HG03280 (cell line): ENCODE measurements around the gene LYVE1.
"Not testable (repeated sequence)": the region's sequence is repeated elsewhere in the genome, so short reads cannot be mapped to it uniquely, and the experiment has no call there.

ENCODE experiments used
- ATAC-seq: cut with Tn5 transposase; IDR thresholded peaks from one replicate; pipeline ENCODE4 v1.9.1; 2021; ENCODE audit warnings: mild to moderate bottlenecking, moderate library complexity; ENCODE audit not compliant: unreplicated experiment

The LYVE1 gene

GRCh38 chr11:10568486-10568941 lies at the start of gene LYVE1:
LYVE1 (minus strand) TSS chr11:10568665; CDS start chr11:10568532, 133 bp downstream.
- no peak for ATAC-seq

GRCh38 chr11:10617551-10617950 lies 49.1 kb upstream of the LYVE1 start:
- no peak for ATAC-seq

- ATAC-seq = no peak
Observed at GRCh38 chr11:10611979-10612862, 43.8 kb upstream of the LYVE1 start.

GRCh38 chr11:10609636-10610035 lies 41.2 kb upstream of the LYVE1 start:
- ATAC-seq = no peak

- no peak for ATAC-seq
Observed at GRCh38 chr11:10608584-10608983, 40.1 kb upstream of the LYVE1 start.

GRCh38 chr11:10607462-10608132 lies 39.1 kb upstream of the LYVE1 start:
- ATAC-seq = no peak

GRCh38 chr11:10606536-10607208 lies 38.2 kb upstream of the LYVE1 start:
- ATAC-seq = no peak

- no peak for ATAC-seq
Observed at GRCh38 chr11:10605941-10606381, 37.5 kb upstream of the LYVE1 start.

- ATAC-seq = no peak
Observed at GRCh38 chr11:10604798-10605197, 36.3 kb upstream of the LYVE1 start.

- ATAC-seq = no peak
Observed at GRCh38 chr11:10604340-10604748, 35.9 kb upstream of the LYVE1 start.

- ATAC-seq = no peak
Observed at GRCh38 chr11:10603721-10604297, 35.3 kb upstream of the LYVE1 start.

- ATAC-seq = no peak
Observed at GRCh38 chr11:10602945-10603344, 34.5 kb upstream of the LYVE1 start.

GRCh38 chr11:10602366-10602765 lies 33.9 kb upstream of the LYVE1 start:
- ATAC-seq = no peak

GRCh38 chr11:10601837-10602236 lies 33.4 kb upstream of the LYVE1 start:
- no peak for ATAC-seq

GRCh38 chr11:10600570-10601248 lies 32.2 kb upstream of the LYVE1 start:
- ATAC-seq = no peak

- no peak for ATAC-seq
Observed at GRCh38 chr11:10599388-10600175, 31.1 kb upstream of the LYVE1 start.

GRCh38 chr11:10598816-10599215 lies 30.4 kb upstream of the LYVE1 start:
- no peak for ATAC-seq

GRCh38 chr11:10597877-10598351 lies 29.4 kb upstream of the LYVE1 start:
- no peak for ATAC-seq

GRCh38 chr11:10595840-10596239 lies 27.4 kb upstream of the LYVE1 start:
- ATAC-seq = not testable (repeated sequence)

- no peak for ATAC-seq
Observed at GRCh38 chr11:10594407-10594806, 25.9 kb upstream of the LYVE1 start.
